GM12878 (cell line): ENCODE measurements around the gene MFN2. TPM values are rescaled to one million over a fixed set of nuclear protein-coding genes. Genes with fewer than 3 reads are reported as not detected.
A peak's percentile ranks its signal among the peaks of the same experiment; 100 is the strongest.

Source experiments
- BACH1 ChIP-seq: fragments of 450-650 bp; IDR thresholded peaks from 2 replicates; pipeline ENCODE4 v1.6.1; 2017; ENCODE audit warnings: mild to moderate bottlenecking, borderline replicate concordance
- CUX1 ChIP-seq: IDR thresholded peaks from 2 replicates; pipeline ENCODE4 v1.6.1; 2012; ENCODE audit warnings: improper control_type of control experiment, low read depth, low read length; ENCODE audit not compliant: insufficient replicate concordance
- ESRRA ChIP-seq: IDR thresholded peaks from 2 replicates; pipeline ENCODE4 v1.6.1; 2012; ENCODE audit warnings: mild to moderate bottlenecking, low read length, improper control_type of control experiment
- IRF4 ChIP-seq: IDR thresholded peaks from 2 replicates; pipeline ENCODE4 v1.6.1; 2011; ENCODE audit warnings: low read depth, low read length
- MAX ChIP-seq: IDR thresholded peaks from 2 replicates; pipeline ENCODE4 v1.6.1; 2012; ENCODE audit warnings: low read depth, low read length, improper control_type of control experiment
- MEF2B ChIP-seq: fragments of 450-650 bp; IDR thresholded peaks from 2 replicates; pipeline ENCODE4 v1.6.1; 2018; ENCODE audit warnings: mild to moderate bottlenecking, moderate library complexity; ENCODE audit not compliant: partially characterized antibody, poor library complexity, severe bottlenecking
- MTA2 ChIP-seq: fragments of 450-650 bp; IDR thresholded peaks from 2 replicates; pipeline ENCODE4 v1.6.1; 2016; ENCODE audit warnings: low read depth, mild to moderate bottlenecking, moderate library complexity
- MYB ChIP-seq: fragments of 150-350 bp; IDR thresholded peaks from 2 replicates; pipeline ENCODE4 v1.6.1; 2014; ENCODE audit warnings: mild to moderate bottlenecking, low read depth, low read length, borderline replicate concordance
- NFIC ChIP-seq: IDR thresholded peaks from 2 replicates; pipeline ENCODE4 v1.6.1; 2012; ENCODE audit warnings: low read depth, mild to moderate bottlenecking, inconsistent platforms, low read length, moderate library complexity
- PKNOX1 ChIP-seq: fragments of 450-650 bp; IDR thresholded peaks from 2 replicates; pipeline ENCODE4 v1.6.1; 2016; ENCODE audit warnings: mild to moderate bottlenecking
- PML ChIP-seq: IDR thresholded peaks from 2 replicates; pipeline ENCODE4 v1.6.1; 2012; ENCODE audit warnings: low read length, inconsistent platforms
- POLR2A ChIP-seq: IDR thresholded peaks from 2 replicates; pipeline ENCODE4 v1.6.1; 2011; ENCODE audit warnings: low read depth, mild to moderate bottlenecking, low read length
- RCOR1 ChIP-seq: conservative IDR thresholded peaks from 2 replicates; pipeline ENCODE4 v1.6.1; 2012; ENCODE audit warnings: low read depth, low read length, improper control_type of control experiment
- SMARCA5 ChIP-seq: fragments of 450-650 bp; IDR thresholded peaks from 2 replicates; pipeline ENCODE4 v1.6.1; 2017; ENCODE audit warnings: mild to moderate bottlenecking
- SPI1 ChIP-seq: IDR thresholded peaks from 2 replicates; pipeline ENCODE4 v1.6.1; 2011; ENCODE audit warnings: low read depth, mild to moderate bottlenecking, low read length, moderate library complexity, borderline replicate concordance; ENCODE audit not compliant: insufficient read depth
- SRF ChIP-seq, 2 experiments: IDR thresholded peaks; 2 replicates each; pipeline ENCODE4 v1.6.1; 2011; ENCODE audit warnings: low read depth in 2 of 2, low read length in 2 of 2, mild to moderate bottlenecking in 1 of 2, moderate library complexity in 1 of 2
- SUPT20H ChIP-seq: IDR thresholded peaks from 2 replicates; pipeline ENCODE4 v1.6.1; 2011; ENCODE audit warnings: low read depth, mild to moderate bottlenecking, low read length, moderate library complexity, borderline replicate concordance; ENCODE audit not compliant: control insufficient read depth
- USF2 ChIP-seq: IDR thresholded peaks from 2 replicates; pipeline ENCODE4 v1.6.1; 2011; ENCODE audit warnings: low read depth, low read length, improper control_type of control experiment, borderline replicate concordance
- ZNF24 ChIP-seq: fragments of 450-650 bp; IDR thresholded peaks from 2 replicates; pipeline ENCODE4 v1.6.1; 2017; ENCODE audit warnings: antibody characterized with exemption, mild to moderate bottlenecking
- polyA plus RNA-seq, 11 experiments: library from polyadenylated mRNA; depleted of rRNA in 4 of 11; unstranded in 6 of 11; stranded (reverse) in 5 of 11; fragments of >200 nt; fragmentation: Nextera tagmentation in 4 of 11; fragmentation: Illumina TruSeq in 1 of 11; extraction: Ambion mirVana in 4 of 11; extraction: Trizol in 1 of 11; gene quantifications; 1 replicate in 1 of 11; 2 replicates in 10 of 11; pipeline versions ENCODE4 v1.2.1 to v1.2.3, GENCODE V29; 2011 to 2016; ENCODE audit warnings: inconsistent platforms in 2 of 11, missing spikeins in 2 of 11, low read depth in 1 of 11
- total RNA-seq, 4 experiments: library from RNA; depleted of rRNA in 3 of 4; stranded (reverse); fragments of >200 nt in 3 of 4; fragmentation: Illumina TruSeq in 1 of 4; extraction: Trizol in 1 of 4; gene quantifications; 2 replicates each; pipeline versions ENCODE4 v1.2.1 to v1.2.3, GENCODE V29; 2013 to 2021
- TF ChIP-seq, protein P1 (sequence below): fragments of 450-650 bp; formaldehyde crosslinking; IDR thresholded peaks from 2 replicates; pipeline ENCODE4 v1.4.0; 2022; ENCODE audit warnings: mild to moderate bottlenecking, moderate library complexity

The MFN2 gene
- total and polyA plus RNA-seq, 10 of the 15 experiments (the other 5 are each of a cell fraction or from before 2014, with no cell fraction given), result 5.3 to 64.4 (median 48.1) TPM

DNA sequence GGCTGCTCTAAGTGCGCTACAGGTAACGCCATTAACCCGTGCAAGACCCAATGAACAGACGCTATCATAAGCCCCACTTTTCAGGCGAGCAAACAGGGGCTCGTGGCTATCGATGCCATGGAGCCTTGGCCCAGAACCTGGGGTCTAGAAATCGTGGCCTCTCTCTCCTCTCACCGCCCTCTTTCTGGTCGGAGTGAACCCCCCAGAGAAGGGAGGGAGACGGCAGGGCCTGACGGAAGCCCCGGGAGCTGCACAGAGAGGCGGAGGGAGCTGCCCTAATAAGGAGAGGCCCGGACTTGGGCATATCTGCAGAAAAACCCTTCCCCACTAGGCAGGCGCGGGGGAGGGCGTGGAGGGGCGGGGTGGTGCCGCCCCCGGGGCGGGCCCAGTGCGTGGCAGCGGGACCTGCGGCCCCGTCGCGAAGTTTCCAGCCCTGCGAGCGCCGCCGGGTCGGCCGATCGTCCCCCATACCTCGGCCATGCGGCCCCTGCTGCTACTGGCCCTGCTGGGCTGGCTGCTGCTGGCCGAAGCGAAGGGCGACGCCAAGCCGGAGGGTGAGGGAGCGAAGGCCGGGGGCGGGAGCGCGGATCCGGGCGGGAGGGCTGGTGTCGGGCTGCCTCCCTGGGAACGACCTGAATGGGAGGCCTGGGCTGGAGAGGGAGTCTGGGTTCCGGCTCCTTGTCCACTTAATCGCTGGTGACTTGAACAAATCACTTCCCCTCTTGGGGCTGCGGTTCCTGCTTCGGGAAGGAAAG is 45.8 kb upstream of the MFN2 start, which contains the start of gene PLOD1 (continued):
- TF ChIP-seq CUX1 (no peak), PML (peak; percentile 70; the same call in 1 of the 2 replicates), MEF2B (no peak), IRF4 (no peak), MAX (no peak), SMARCA5 (no peak), SRF (IDR thresholded peaks at IDR 0.05; ENCODE audit: low read depth in 2 of 2, low read length in 2 of 2) (peak; percentile 95 to 99), SUPT20H (no peak), PKNOX1 (no peak), MTA2 (no peak), SPI1 (peak; percentile 41; the same call in 1 of the 2 replicates), ESRRA (no peak), RCOR1 (no peak), BACH1 (0 out of 2 replicates have a peak, but pooled peaks have one; percentile 17), MYB (no peak), POLR2A (peak; percentile 85), ZNF24 (no peak), USF2 (no peak), NFIC (no peak)
- TF ChIP-seq, protein P1, sequence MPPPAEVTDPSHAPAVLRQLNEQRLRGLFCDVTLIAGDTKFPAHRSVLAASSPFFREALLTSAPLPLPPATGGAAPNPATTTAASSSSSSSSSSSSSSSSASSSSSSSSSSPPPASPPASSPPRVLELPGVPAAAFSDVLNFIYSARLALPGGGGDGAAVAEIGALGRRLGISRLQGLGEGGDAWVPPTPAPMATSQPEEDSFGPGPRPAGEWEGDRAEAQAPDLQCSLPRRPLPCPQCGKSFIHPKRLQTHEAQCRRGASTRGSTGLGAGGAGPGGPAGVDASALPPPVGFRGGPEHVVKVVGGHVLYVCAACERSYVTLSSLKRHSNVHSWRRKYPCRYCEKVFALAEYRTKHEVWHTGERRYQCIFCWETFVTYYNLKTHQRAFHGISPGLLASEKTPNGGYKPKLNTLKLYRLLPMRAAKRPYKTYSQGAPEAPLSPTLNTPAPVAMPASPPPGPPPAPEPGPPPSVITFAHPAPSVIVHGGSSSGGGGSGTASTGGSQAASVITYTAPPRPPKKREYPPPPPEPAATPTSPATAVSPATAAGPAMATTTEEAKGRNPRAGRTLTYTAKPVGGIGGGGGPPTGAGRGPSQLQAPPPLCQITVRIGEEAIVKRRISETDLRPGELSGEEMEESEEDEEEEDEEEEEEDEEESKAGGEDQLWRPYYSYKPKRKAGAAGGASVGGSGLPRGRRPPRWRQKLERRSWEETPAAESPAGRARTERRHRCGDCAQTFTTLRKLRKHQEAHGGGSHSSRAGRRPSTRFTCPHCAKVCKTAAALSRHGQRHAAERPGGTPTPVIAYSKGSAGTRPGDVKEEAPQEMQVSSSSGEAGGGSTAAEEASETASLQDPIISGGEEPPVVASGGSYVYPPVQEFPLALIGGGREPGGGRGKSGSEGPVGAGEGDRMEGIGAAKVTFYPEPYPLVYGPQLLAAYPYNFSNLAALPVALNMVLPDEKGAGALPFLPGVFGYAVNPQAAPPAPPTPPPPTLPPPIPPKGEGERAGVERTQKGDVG (CRISPR knock-in tag), result no peak
